Endothelial cell of umbilical vein (primary cell): ENCODE results near the gene HYPK. TPM values are rescaled to one million over a fixed set of nuclear protein-coding genes. Genes with fewer than 3 reads are reported as not detected.

ENCODE experiments used
- BruUV-seq: library from RNA; stranded (reverse); fragments of 400-500 nt; replicated peaks from 2 replicates; lab custom pipeline; 2021; lab: Mats Ljungman, UMichigan
- CTCF ChIA-PET: fragments of 300-600, 350-600 bp; sonication (Branson Sonifier 250); formaldehyde crosslinking; loops from one replicate; lab custom pipeline; 2021; ENCODE audit warnings: antibody characterized with exemption, inconsistent platforms; lab: Charles Lee
- POLR2A ChIA-PET: fragments of 300-600, 350-600 bp; sonication (Branson Sonifier 250); formaldehyde crosslinking; loops from one replicate; lab custom pipeline; 2021; ENCODE audit warnings: antibody characterized with exemption, inconsistent platforms; lab: Charles Lee
- DNase-seq: peaks from one replicate; pipeline ENCODE4 v3.0.0-alpha.2; 2011; ENCODE audit warnings: low read depth, low spot score
- FAIRE-seq: peaks from 2 replicates; lab custom pipeline; 2011; peaks lifted over from hg19 to GRCh38; lab: Jason Lieb, UNC
- H2AFZ ChIP-seq: 2 replicates; pipeline ENCODE4 v1.6.0; 2012; ENCODE audit warnings: low read depth, low read length, control low read depth, inconsistent platforms
- H3K27ac ChIP-seq: 2 replicates; pipeline ENCODE4 v1.5.1; 2011; ENCODE audit warnings: low read depth, mild to moderate bottlenecking, control low read depth, low read length, moderate library complexity; ENCODE audit not compliant: insufficient read depth
- H3K27me3 ChIP-seq, 2 experiments: 2 replicates each; pipeline versions ENCODE4 v1.6.0 to v1.6.1; 2011; ENCODE audit warnings: low read length in 2 of 2, mixed read lengths in 1 of 2; ENCODE audit not compliant: control insufficient read depth in 2 of 2, insufficient read depth in 2 of 2
- H3K36me3 ChIP-seq, 2 experiments: 2 replicates in 1 of 2; 3 replicates in 1 of 2; pipeline ENCODE4 v1.5.1; 2011; ENCODE audit warnings: low read length in 2 of 2, mild to moderate bottlenecking in 1 of 2, moderate library complexity in 1 of 2; ENCODE audit not compliant: control insufficient read depth in 2 of 2, insufficient read depth in 2 of 2; ENCODE audit errors: extremely low read depth in 1 of 2
- H3K4me1 ChIP-seq: 3 replicates; pipeline ENCODE4 v1.5.1; 2011; ENCODE audit warnings: mild to moderate bottlenecking, low read length; ENCODE audit not compliant: control insufficient read depth, insufficient read depth; ENCODE audit errors: extremely low read depth
- H3K4me2 ChIP-seq: 2 replicates; pipeline ENCODE4 v1.6.1; 2011; ENCODE audit warnings: low read length, control low read depth, mixed read lengths; ENCODE audit not compliant: insufficient read depth
- H3K4me3 ChIP-seq, 3 experiments: fragments of 200-600 bp in 1 of 3; sonication (generic), shearing (Covaris generic) in 1 of 3; replicated peaks in 1 of 3; 2 replicates each; pipeline ENCODE4 v1.5.1; 2011 to 2016; ENCODE audit warnings: control low read depth in 3 of 3, low read length in 3 of 3, mild to moderate bottlenecking in 2 of 3, inconsistent platforms in 1 of 3, low read depth in 1 of 3, moderate library complexity in 1 of 3; ENCODE audit not compliant: insufficient read depth in 1 of 3
- H3K79me2 ChIP-seq: 2 replicates; pipeline ENCODE4 v1.6.0; 2012; ENCODE audit warnings: low read length, inconsistent platforms; ENCODE audit not compliant: control insufficient read depth, insufficient read depth
- H3K9ac ChIP-seq: replicated peaks from 2 replicates; pipeline ENCODE3; 2011; ENCODE audit warnings: low read length, control low read depth; ENCODE audit not compliant: insufficient read depth; ENCODE audit errors: extremely low read depth
- H3K9me1 ChIP-seq: replicated peaks from 3 replicates; pipeline ENCODE4 v1.6.0; 2011; ENCODE audit warnings: mild to moderate bottlenecking, low read length; ENCODE audit not compliant: control insufficient read depth, insufficient read depth; ENCODE audit errors: extremely low read depth
- H3K9me3 ChIP-seq: replicated peaks from 2 replicates; pipeline ENCODE4 v1.5.1; 2012; ENCODE audit warnings: low read length, inconsistent platforms; ENCODE audit not compliant: control insufficient read depth, insufficient read depth
- H4K20me1 ChIP-seq: replicated peaks from 2 replicates; pipeline ENCODE3; 2011; ENCODE audit warnings: mild to moderate bottlenecking, low read length; ENCODE audit not compliant: control insufficient read depth, insufficient read depth; ENCODE audit errors: extremely low read depth
- EZH2 ChIP-seq: IDR thresholded peaks from 2 replicates; pipeline ENCODE4 v1.6.1; 2012; ENCODE audit warnings: borderline replicate concordance, low read depth, mild to moderate bottlenecking, moderate library complexity, low read length, inconsistent platforms; ENCODE audit not compliant: severe bottlenecking
- FOS ChIP-seq: IDR thresholded peaks from 2 replicates; pipeline ENCODE4 v1.6.1; 2011; ENCODE audit warnings: mild to moderate bottlenecking, low read length, moderate library complexity, borderline replicate concordance; ENCODE audit not compliant: insufficient read depth
- GATA2 ChIP-seq: IDR thresholded peaks from 2 replicates; pipeline ENCODE4 v1.7.0; 2011; ENCODE audit warnings: low read depth, mild to moderate bottlenecking, moderate library complexity, mixed read lengths, low read length; ENCODE audit not compliant: insufficient read length, insufficient read depth
- JUN ChIP-seq: IDR thresholded peaks from 2 replicates; pipeline ENCODE4 v1.6.1; 2011; ENCODE audit warnings: borderline replicate concordance, low read depth; ENCODE audit not compliant: insufficient read length, insufficient read depth
- MYC ChIP-seq: IDR thresholded peaks from one replicate; pipeline ENCODE4 v1.6.1; 2011; ENCODE audit warnings: mild to moderate bottlenecking, low read depth, low read length
- POLR2A ChIP-seq: IDR thresholded peaks from 2 replicates; pipeline ENCODE4 v1.6.1; 2012; ENCODE audit warnings: low read depth, mild to moderate bottlenecking, control low read depth, low read length
- POLR2AphosphoS5 ChIP-seq: IDR thresholded peaks from 2 replicates; pipeline ENCODE4 v1.6.1; 2012; ENCODE audit warnings: low read depth, mild to moderate bottlenecking, control low read depth, low read length, moderate library complexity; ENCODE audit not compliant: insufficient read depth
- dilution Hi-C: fragments of 300-500 bp; cut with MboI; formaldehyde crosslinking; loops from one replicate; pipeline ENCODE4 v1.15.0; 2019; ENCODE audit warnings: low sequenced_read_pairs; ENCODE audit not compliant: extremely low pct_ligation_motif_present
- intact Hi-C: fragments of 100-400 bp; cut with micrococcal nuclease; formaldehyde crosslinking; loops from one replicate; pipeline ENCODE4 v1.10.0; 2022
- polyA plus RNA-seq, 4 experiments: library from polyadenylated mRNA; depleted of rRNA in 3 of 4; stranded (reverse) in 3 of 4; unstranded in 1 of 4; fragments of >200 nt; gene quantifications; 2 replicates each; pipeline versions ENCODE4 v1.2.1 to v1.2.3, GENCODE V29; 2011 to 2012; ENCODE audit warnings: missing spikeins in 1 of 4
- total RNA-seq: library from RNA; stranded (reverse); gene quantifications from 2 replicates; pipeline ENCODE4 v1.2.3, GENCODE V29; 2021
- TF ChIP-seq, protein P1 (sequence below), 2 donors: IDR thresholded peaks; 1 replicate in 1 of 2; 2 replicates in 1 of 2; pipeline ENCODE4 v1.5.1; 2011; ENCODE audit warnings: low read length in 2 of 2, mild to moderate bottlenecking in 2 of 2, moderate library complexity in 2 of 2, control low read depth in 1 of 2, inconsistent platforms in 1 of 2, low read depth in 1 of 2; ENCODE audit not compliant: insufficient read depth in 1 of 2; ENCODE audit errors: extremely low read depth in 1 of 2
- TF ChIP-seq, protein P2 (sequence below): IDR thresholded peaks from 2 replicates; pipeline ENCODE4 v1.6.1; 2011; ENCODE audit not compliant: insufficient read depth, insufficient read length

HYPK gene
- total and polyA plus RNA-seq, 2 donors (not counting 3 experiments of a cell fraction or from before 2014, with no cell fraction given) = 5.2 to 17.8 TPM

DNA sequence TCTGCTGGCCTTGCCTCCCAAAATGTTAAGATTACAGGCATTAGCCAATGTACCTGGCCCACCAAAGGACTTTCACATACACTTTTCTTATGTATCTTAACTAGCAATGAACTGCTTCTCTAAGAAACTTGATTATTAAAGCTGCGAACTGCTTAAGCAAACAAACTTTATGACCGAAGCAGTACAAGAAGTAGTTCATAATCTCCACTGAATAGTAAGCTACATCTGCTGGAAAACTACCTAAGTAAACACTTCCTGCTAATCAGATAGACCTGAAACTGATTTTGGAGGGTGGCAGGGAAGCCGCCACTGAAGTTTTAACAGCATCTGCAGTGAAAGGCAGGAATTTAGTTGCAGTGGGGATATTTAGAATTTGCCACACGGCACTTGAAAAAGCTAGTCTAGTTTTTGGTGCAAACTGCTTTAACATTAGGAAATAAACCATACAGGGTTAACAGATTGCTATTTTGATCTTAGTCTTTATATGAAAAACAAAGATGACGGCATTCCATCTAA lies 8.1 kb downstream of the HYPK start:
- dilution Hi-C loops = no loop called here
- no peak overlapping the region for H3K27ac ChIP-seq
- ChIA-PET CTCF (interaction anchor here (1.7 kb wide), 1 partner anchor 8 kb away, joined by 4 read pairs; the partner anchor contains the start of gene HYPK), POLR2A (no interaction called here)
- no peaks in the 10 kb centered on the region for H3K9me1 ChIP-seq
- H4K20me1 ChIP-seq = no peaks in the 10 kb centered on the region
- no peaks in the 10 kb centered on the region for H3K4me1 ChIP-seq
- no TSS peak for BruUV-seq
- no peak overlapping the region for H3K9ac ChIP-seq
- intact Hi-C loops = no loop called here
- DNase-seq = no peak
- H3K36me3 ChIP-seq = peaks cover 26 to 36% of the 10 kb centered on the region in 2 experiments
- H3K79me2 ChIP-seq = no peaks in the 10 kb centered on the region
- no peak overlapping the region for H2AFZ ChIP-seq
- H3K9me3 ChIP-seq = no peaks in the 10 kb centered on the region
- no peak overlapping the region for H3K4me3 ChIP-seq
- H3K27me3 ChIP-seq = no peaks in the 10 kb centered on the region
- TF ChIP-seq, protein P1, sequence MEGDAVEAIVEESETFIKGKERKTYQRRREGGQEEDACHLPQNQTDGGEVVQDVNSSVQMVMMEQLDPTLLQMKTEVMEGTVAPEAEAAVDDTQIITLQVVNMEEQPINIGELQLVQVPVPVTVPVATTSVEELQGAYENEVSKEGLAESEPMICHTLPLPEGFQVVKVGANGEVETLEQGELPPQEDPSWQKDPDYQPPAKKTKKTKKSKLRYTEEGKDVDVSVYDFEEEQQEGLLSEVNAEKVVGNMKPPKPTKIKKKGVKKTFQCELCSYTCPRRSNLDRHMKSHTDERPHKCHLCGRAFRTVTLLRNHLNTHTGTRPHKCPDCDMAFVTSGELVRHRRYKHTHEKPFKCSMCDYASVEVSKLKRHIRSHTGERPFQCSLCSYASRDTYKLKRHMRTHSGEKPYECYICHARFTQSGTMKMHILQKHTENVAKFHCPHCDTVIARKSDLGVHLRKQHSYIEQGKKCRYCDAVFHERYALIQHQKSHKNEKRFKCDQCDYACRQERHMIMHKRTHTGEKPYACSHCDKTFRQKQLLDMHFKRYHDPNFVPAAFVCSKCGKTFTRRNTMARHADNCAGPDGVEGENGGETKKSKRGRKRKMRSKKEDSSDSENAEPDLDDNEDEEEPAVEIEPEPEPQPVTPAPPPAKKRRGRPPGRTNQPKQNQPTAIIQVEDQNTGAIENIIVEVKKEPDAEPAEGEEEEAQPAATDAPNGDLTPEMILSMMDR (IDR thresholded peaks at IDR 0.05; ENCODE audit: extremely low read depth in 1 of 2, insufficient read depth in 1 of 2, low read depth in 1 of 2, low read length in 2 of 2) = no peak
- no peak for FAIRE-seq
- no peak overlapping the region for H3K4me2 ChIP-seq

DNA sequence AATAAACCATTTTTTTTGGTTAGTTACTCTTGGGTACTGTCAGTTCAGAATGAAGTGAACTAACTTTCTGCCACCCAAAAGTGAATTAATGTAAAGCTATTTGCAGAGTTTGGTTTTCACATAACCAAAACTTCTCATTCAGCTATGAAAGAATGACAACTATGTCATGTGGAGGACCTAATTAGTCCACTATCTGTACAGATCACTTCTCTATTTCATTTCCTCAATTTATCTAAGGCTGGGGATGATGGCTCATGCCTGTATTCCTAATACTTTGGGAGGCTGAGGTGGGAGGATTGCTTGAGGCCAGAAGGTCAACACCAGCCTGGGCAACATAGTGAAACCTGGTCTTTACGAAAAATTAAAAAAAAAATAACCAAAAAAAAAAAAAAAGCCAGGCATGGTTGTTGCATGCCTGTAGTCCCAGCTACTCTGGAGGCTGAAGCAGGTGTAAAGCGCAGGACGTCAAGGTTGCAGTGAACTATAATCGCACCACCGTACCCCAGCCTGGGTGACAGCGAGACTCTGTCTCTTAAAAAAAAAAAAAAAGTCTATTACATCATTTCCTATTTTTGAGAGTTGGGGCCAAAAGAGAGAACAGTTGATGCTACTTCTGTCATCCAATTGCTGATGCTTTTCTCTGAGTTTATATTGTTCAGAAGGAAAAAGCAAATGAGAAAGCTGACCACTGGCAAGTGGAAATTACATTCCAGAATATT lies 8.7 kb downstream of the HYPK start:
- no peak overlapping the region for H3K9ac ChIP-seq
- dilution Hi-C loops (no loop called here), intact Hi-C loops (no loop called here)
- no peak overlapping the region for H3K4me3 ChIP-seq
- H3K9me3 ChIP-seq = no peaks in the 10 kb centered on the region
- H3K27me3 ChIP-seq = no peaks in the 10 kb centered on the region
- no peak overlapping the region for H2AFZ ChIP-seq
- no peaks in the 10 kb centered on the region for H3K79me2 ChIP-seq
- no peak overlapping the region for H3K27ac ChIP-seq
- no peaks in the 10 kb centered on the region for H4K20me1 ChIP-seq
- no peaks in the 10 kb centered on the region for H3K9me1 ChIP-seq
- POLR2A ChIA-PET = interaction anchor here (0.7 kb wide), 1 partner anchor 16 kb away, joined by 4 read pairs; the partner anchor contains the start of gene MFAP1
- DNase-seq (no peak), FAIRE-seq (no peak)
- no peak overlapping the region for H3K4me2 ChIP-seq
- no TSS peak for BruUV-seq
- H3K36me3 ChIP-seq = peaks cover 30 to 37% of the 10 kb centered on the region in 2 experiments
- no peak for TF ChIP-seq POLR2AphosphoS5
- no peak for TF ChIP-seq MYC
- TF ChIP-seq POLR2A = no peak
- TF ChIP-seq, protein P1 (IDR thresholded peaks at IDR 0.05; ENCODE audit: extremely low read depth in 1 of 2, insufficient read depth in 1 of 2, low read depth in 1 of 2, low read length in 2 of 2) = no peak
- no peak for TF ChIP-seq FOS
- no peak for TF ChIP-seq EZH2
- TF ChIP-seq, protein P2, sequence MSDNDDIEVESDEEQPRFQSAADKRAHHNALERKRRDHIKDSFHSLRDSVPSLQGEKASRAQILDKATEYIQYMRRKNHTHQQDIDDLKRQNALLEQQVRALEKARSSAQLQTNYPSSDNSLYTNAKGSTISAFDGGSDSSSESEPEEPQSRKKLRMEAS = no peak
- TF ChIP-seq JUN = no peak
- no peak for TF ChIP-seq GATA2
- no peaks in the 10 kb centered on the region for H3K4me1 ChIP-seq
- CTCF ChIA-PET = interaction anchor here (1.7 kb wide), 1 partner anchor 8 kb away, joined by 4 read pairs; the partner anchor contains the start of gene HYPK
